Measurements from ENCODE around the gene RAB39B.
A peak's percentile ranks its signal among the peaks of the same experiment; 100 is the strongest.
"Not testable (repeated sequence)": the region's sequence is repeated elsewhere in the genome, so short reads cannot be mapped to it uniquely, and the experiment has no call there.

The RAB39B gene

GRCh38 chrX:155247497-155247896, 16.8 kb downstream of the RAB39B start:
- Histone ChIP-seq H2AFZ (ENCODE audit: low read length, unreplicated experiment) (no peak overlapping the region), H3K4me1 (ENCODE audit: control insufficient read depth, insufficient read depth, low read length, unreplicated experiment) (no peaks in the 10 kb centered on the region), H3K27me3 (ENCODE audit: insufficient read depth, low read length) (no peaks in the 10 kb centered on the region), H3K36me3 (ENCODE audit: insufficient read depth, low read length) (no peaks in the 10 kb centered on the region), H3K27ac (ENCODE audit: low read depth, low read length) (no peak overlapping the region), H3K4me3 (ENCODE audit: low read depth, low read length) (no peak overlapping the region), H3K79me2 (ENCODE audit: control insufficient read depth, insufficient read depth, low read length, unreplicated experiment) (no peaks in the 10 kb centered on the region)

GRCh38 chrX:155246748-155247147, 17.5 kb downstream of the RAB39B start:
- Histone ChIP-seq H3K36me3 (ENCODE audit: insufficient read depth, low read length) (no peaks in the 10 kb centered on the region), H3K4me3 (ENCODE audit: low read depth, low read length) (no peak overlapping the region), H2AFZ (ENCODE audit: low read length, unreplicated experiment) (no peak overlapping the region), H3K27me3 (ENCODE audit: insufficient read depth, low read length) (no peaks in the 10 kb centered on the region), H3K27ac (ENCODE audit: low read depth, low read length) (no peak overlapping the region), H3K79me2 (ENCODE audit: control insufficient read depth, insufficient read depth, low read length, unreplicated experiment) (no peaks in the 10 kb centered on the region), H3K4me1 (ENCODE audit: control insufficient read depth, insufficient read depth, low read length, unreplicated experiment) (no peaks in the 10 kb centered on the region)

GRCh38 chrX:155242300-155242699, 22.0 kb downstream of the RAB39B start:
- no peak overlapping the region for H3K27ac ChIP-seq (ENCODE audit: low read depth, low read length)
- H3K27me3 ChIP-seq (ENCODE audit: insufficient read depth, low read length): no peaks in the 10 kb centered on the region
- H3K4me1 ChIP-seq (ENCODE audit: control insufficient read depth, insufficient read depth, low read length, unreplicated experiment): no peaks in the 10 kb centered on the region
- no peaks in the 10 kb centered on the region for H3K79me2 ChIP-seq (ENCODE audit: control insufficient read depth, insufficient read depth, low read length, unreplicated experiment)
- no peak overlapping the region for H3K4me3 ChIP-seq (ENCODE audit: low read depth, low read length)
- H3K36me3 ChIP-seq (ENCODE audit: insufficient read depth, low read length): peaks cover 2% of the 10 kb centered on the region; the same call in 1 of the 2 replicates
- no peak overlapping the region for H2AFZ ChIP-seq (ENCODE audit: low read length, unreplicated experiment)

GRCh38 chrX:155237719-155238118, 26.6 kb downstream of the RAB39B start:
- peaks cover 2% of the 10 kb centered on the region; the same call in 1 of the 2 replicates for H3K36me3 ChIP-seq (ENCODE audit: insufficient read depth, low read length)
- no peak overlapping the region for H3K27ac ChIP-seq (ENCODE audit: low read depth, low read length)
- no peak overlapping the region for H3K4me3 ChIP-seq (ENCODE audit: low read depth, low read length)
- H3K27me3 ChIP-seq (ENCODE audit: insufficient read depth, low read length): no peaks in the 10 kb centered on the region
- no peaks in the 10 kb centered on the region for H3K79me2 ChIP-seq (ENCODE audit: control insufficient read depth, insufficient read depth, low read length, unreplicated experiment)
- H2AFZ ChIP-seq (ENCODE audit: low read length, unreplicated experiment): no peak overlapping the region
- H3K4me1 ChIP-seq (ENCODE audit: control insufficient read depth, insufficient read depth, low read length, unreplicated experiment): no peaks in the 10 kb centered on the region

GRCh38 chrX:155235891-155236290, 28.4 kb downstream of the RAB39B start:
- Histone ChIP-seq H3K4me1 (ENCODE audit: control insufficient read depth, insufficient read depth, low read length, unreplicated experiment) (no peaks in the 10 kb centered on the region), H3K27me3 (ENCODE audit: insufficient read depth, low read length) (no peaks in the 10 kb centered on the region), H2AFZ (ENCODE audit: low read length, unreplicated experiment) (no peak overlapping the region), H3K4me3 (ENCODE audit: low read depth, low read length) (no peak overlapping the region), H3K36me3 (ENCODE audit: insufficient read depth, low read length) (peaks cover 2% of the 10 kb centered on the region; the same call in 1 of the 2 replicates), H3K27ac (ENCODE audit: low read depth, low read length) (no peak overlapping the region), H3K79me2 (ENCODE audit: control insufficient read depth, insufficient read depth, low read length, unreplicated experiment) (peaks cover 3% of the 10 kb centered on the region)

GRCh38 chrX:155231163-155231562, 33.1 kb downstream of the RAB39B start:
- no peak overlapping the region for H3K4me3 ChIP-seq (ENCODE audit: low read depth, low read length)
- H2AFZ ChIP-seq (ENCODE audit: low read length, unreplicated experiment): no peak overlapping the region
- H3K79me2 ChIP-seq (ENCODE audit: control insufficient read depth, insufficient read depth, low read length, unreplicated experiment): peaks cover 3% of the 10 kb centered on the region
- peaks cover 3% of the 10 kb centered on the region; the same call in 1 of the 2 replicates for H3K36me3 ChIP-seq (ENCODE audit: insufficient read depth, low read length)
- H3K27me3 ChIP-seq (ENCODE audit: insufficient read depth, low read length): no peaks in the 10 kb centered on the region
- no peaks in the 10 kb centered on the region for H3K4me1 ChIP-seq (ENCODE audit: control insufficient read depth, insufficient read depth, low read length, unreplicated experiment)
- H3K27ac ChIP-seq (ENCODE audit: low read depth, low read length): no peak overlapping the region

GRCh38 chrX:155225774-155226173, 38.5 kb downstream of the RAB39B start:
- peaks cover 8% of the 10 kb centered on the region; the same call in 1 of the 2 replicates for H3K36me3 ChIP-seq (ENCODE audit: insufficient read depth, low read length)
- H3K79me2 ChIP-seq (ENCODE audit: control insufficient read depth, insufficient read depth, low read length, unreplicated experiment): no peaks in the 10 kb centered on the region
- no peaks in the 10 kb centered on the region for H3K4me1 ChIP-seq (ENCODE audit: control insufficient read depth, insufficient read depth, low read length, unreplicated experiment)
- H2AFZ ChIP-seq (ENCODE audit: low read length, unreplicated experiment): no peak overlapping the region
- no peaks in the 10 kb centered on the region for H3K27me3 ChIP-seq (ENCODE audit: insufficient read depth, low read length)
- no peak overlapping the region for H3K27ac ChIP-seq (ENCODE audit: low read depth, low read length)
- H3K4me3 ChIP-seq (ENCODE audit: low read depth, low read length): no peak overlapping the region

GRCh38 chrX:155223746-155224145, 40.5 kb downstream of the RAB39B start:
- peaks cover 15% of the 10 kb centered on the region for H3K79me2 ChIP-seq (ENCODE audit: control insufficient read depth, insufficient read depth, low read length, unreplicated experiment)
- not testable (repeated sequence) for H3K4me1 ChIP-seq (ENCODE audit: control insufficient read depth, insufficient read depth, low read length, unreplicated experiment); H3K27me3 ChIP-seq (ENCODE audit: insufficient read depth, low read length); H2AFZ ChIP-seq (ENCODE audit: low read length, unreplicated experiment); H3K4me3 ChIP-seq (ENCODE audit: low read depth, low read length); H3K36me3 ChIP-seq (ENCODE audit: insufficient read depth, low read length); H3K27ac ChIP-seq (ENCODE audit: low read depth, low read length)

GRCh38 chrX:155221351-155221750, 42.9 kb downstream of the RAB39B start:
- peaks cover 5% of the 10 kb centered on the region; the same call in 1 of the 2 replicates for H3K36me3 ChIP-seq (ENCODE audit: insufficient read depth, low read length)
- peaks cover 30% of the 10 kb centered on the region for H3K79me2 ChIP-seq (ENCODE audit: control insufficient read depth, insufficient read depth, low read length, unreplicated experiment)
- H3K4me3 ChIP-seq (ENCODE audit: low read depth, low read length): no peak overlapping the region
- H3K4me1 ChIP-seq (ENCODE audit: control insufficient read depth, insufficient read depth, low read length, unreplicated experiment): peaks cover 13% of the 10 kb centered on the region
- no peak overlapping the region for H3K27ac ChIP-seq (ENCODE audit: low read depth, low read length)
- no peaks in the 10 kb centered on the region for H3K27me3 ChIP-seq (ENCODE audit: insufficient read depth, low read length)
- H2AFZ ChIP-seq (ENCODE audit: low read length, unreplicated experiment): no peak overlapping the region

- no peak overlapping the region for H3K4me3 ChIP-seq (ENCODE audit: low read depth, low read length)
- H3K4me1 ChIP-seq (ENCODE audit: control insufficient read depth, insufficient read depth, low read length, unreplicated experiment): peaks cover 18% of the 10 kb centered on the region
- H2AFZ ChIP-seq (ENCODE audit: low read length, unreplicated experiment): no peak overlapping the region
- H3K27ac ChIP-seq (ENCODE audit: low read depth, low read length): no peak overlapping the region
- peaks cover 5% of the 10 kb centered on the region; the same call in 1 of the 2 replicates for H3K36me3 ChIP-seq (ENCODE audit: insufficient read depth, low read length)
- H3K27me3 ChIP-seq (ENCODE audit: insufficient read depth, low read length): no peaks in the 10 kb centered on the region
- peaks cover 30% of the 10 kb centered on the region for H3K79me2 ChIP-seq (ENCODE audit: control insufficient read depth, insufficient read depth, low read length, unreplicated experiment)
Observed at GRCh38 chrX:155218777-155219176, 45.5 kb downstream of the RAB39B start.

GRCh38 chrX:155216940-155217440, 47.3 kb downstream of the RAB39B start:
- Histone ChIP-seq H3K27me3 (ENCODE audit: insufficient read depth, low read length) (no peaks in the 10 kb centered on the region), H3K36me3 (ENCODE audit: insufficient read depth, low read length) (peaks cover 5% of the 10 kb centered on the region; the same call in 1 of the 2 replicates), H3K27ac (ENCODE audit: low read depth, low read length) (peak overlapping the region; percentile 70), H3K4me1 (ENCODE audit: control insufficient read depth, insufficient read depth, low read length, unreplicated experiment) (peaks cover 18% of the 10 kb centered on the region), H3K4me3 (ENCODE audit: low read depth, low read length) (peak overlapping the region; percentile 98), H3K79me2 (ENCODE audit: control insufficient read depth, insufficient read depth, low read length, unreplicated experiment) (peaks cover 30% of the 10 kb centered on the region), H2AFZ (ENCODE audit: low read length, unreplicated experiment) (no peak overlapping the region)

Measured in ACC112 (cell line).